ENCODE results near the gene ADAMTS3.
"Not testable (repeated sequence)": the region's sequence is repeated elsewhere in the genome, so short reads cannot be mapped to it uniquely, and the experiment has no call there.

Gene ADAMTS3

DNA sequence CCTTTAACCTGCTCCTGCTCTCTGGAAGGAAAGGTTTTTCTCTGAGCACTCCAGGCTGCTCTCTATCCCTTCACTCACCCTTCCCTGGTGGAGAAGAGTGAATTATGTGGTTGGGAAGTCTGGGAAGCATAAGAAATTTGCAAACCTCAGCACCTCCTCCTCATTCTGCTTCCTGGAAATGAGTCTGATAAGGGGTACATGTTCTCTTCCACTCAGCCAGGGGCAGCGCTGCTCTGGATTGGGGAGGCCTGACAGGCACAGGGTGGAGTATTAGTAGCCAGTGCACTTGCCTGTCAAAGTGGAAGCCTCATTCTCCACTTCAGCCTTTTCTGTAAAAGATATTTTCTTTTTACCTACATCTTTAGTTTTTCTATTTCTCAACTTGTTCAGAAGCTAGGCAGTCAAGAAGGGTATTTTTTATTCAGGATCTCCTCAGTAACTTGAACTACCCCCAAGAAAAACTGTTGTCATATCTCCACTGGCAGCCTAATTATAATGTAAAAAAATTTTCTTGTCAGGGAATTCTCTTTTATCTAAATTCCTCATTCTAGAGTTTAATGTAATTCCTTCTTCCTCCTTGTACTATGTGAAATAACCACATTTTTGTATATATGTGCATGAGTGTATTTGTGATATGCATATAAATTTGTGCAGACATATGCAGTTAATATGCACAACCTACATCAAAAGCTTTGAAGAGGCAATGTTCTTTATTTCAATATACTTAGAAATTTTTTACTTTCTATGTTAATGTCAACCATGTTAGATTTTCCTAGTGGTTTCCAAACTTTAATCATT, 15.3 kb downstream of the ADAMTS3 start:
- TF ChIP-seq, protein P1, sequence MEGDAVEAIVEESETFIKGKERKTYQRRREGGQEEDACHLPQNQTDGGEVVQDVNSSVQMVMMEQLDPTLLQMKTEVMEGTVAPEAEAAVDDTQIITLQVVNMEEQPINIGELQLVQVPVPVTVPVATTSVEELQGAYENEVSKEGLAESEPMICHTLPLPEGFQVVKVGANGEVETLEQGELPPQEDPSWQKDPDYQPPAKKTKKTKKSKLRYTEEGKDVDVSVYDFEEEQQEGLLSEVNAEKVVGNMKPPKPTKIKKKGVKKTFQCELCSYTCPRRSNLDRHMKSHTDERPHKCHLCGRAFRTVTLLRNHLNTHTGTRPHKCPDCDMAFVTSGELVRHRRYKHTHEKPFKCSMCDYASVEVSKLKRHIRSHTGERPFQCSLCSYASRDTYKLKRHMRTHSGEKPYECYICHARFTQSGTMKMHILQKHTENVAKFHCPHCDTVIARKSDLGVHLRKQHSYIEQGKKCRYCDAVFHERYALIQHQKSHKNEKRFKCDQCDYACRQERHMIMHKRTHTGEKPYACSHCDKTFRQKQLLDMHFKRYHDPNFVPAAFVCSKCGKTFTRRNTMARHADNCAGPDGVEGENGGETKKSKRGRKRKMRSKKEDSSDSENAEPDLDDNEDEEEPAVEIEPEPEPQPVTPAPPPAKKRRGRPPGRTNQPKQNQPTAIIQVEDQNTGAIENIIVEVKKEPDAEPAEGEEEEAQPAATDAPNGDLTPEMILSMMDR (IDR thresholded peaks at IDR 0.05; ENCODE audit: low read depth, low read length, missing control alignments) = no peak
- no peak for DNase-seq (ENCODE audit: extremely low read depth, low read depth)
- H3K4me3 ChIP-seq (replicated peaks; ENCODE audit: low read depth, low read length) = no peak overlapping the region

DNA sequence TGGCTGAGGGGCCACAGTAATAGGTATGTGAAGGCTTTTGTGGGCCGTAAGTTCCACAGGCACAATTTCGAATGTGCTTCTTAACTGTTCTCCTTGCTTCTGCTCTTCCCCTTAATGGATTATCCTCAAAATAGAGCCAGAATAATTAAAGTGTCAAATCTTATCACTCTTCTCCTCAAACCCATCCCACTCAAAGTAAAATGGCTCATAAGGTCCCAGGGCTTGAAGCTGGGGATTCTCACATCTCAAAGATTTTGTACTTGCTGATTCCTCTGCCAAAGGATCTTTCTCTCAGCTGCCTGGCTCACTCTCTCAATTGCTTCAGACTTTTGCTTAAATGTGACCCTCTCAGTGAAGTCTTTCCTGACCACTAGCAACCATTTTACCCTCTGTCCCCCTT, 16.6 kb downstream of the ADAMTS3 start:
- DNase-seq (ENCODE audit: extremely low read depth, low read depth) = no peak
- H3K4me3 ChIP-seq (replicated peaks; ENCODE audit: low read depth, low read length) = no peak overlapping the region
- TF ChIP-seq, protein P1 (IDR thresholded peaks at IDR 0.05; ENCODE audit: low read depth, low read length, missing control alignments) = no peak

DNA sequence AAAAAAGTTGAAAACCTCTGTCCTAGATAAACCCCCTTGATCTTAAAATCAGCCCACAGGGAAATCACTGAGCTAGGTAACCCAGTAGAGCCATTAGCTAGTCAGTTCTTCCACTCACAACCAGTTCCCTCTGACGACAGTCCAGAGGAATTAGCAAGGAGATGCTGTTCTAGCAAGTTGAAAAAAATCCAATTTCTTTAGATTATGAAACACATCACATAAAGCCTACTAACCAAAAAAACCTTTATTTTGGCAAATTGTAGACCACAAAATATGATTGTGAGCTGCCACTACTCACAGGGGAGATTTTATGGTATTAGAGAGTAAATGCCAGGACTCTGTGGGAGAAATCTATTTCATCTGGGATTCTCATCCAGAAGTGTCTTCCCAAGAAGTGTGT, 22.6 kb downstream of the ADAMTS3 start:
- no peak overlapping the region for H3K4me3 ChIP-seq (replicated peaks; ENCODE audit: low read depth, low read length)
- TF ChIP-seq, protein P1 (IDR thresholded peaks at IDR 0.05; ENCODE audit: low read depth, low read length, missing control alignments) = no peak
- DNase-seq (ENCODE audit: extremely low read depth, low read depth) = no peak

DNA sequence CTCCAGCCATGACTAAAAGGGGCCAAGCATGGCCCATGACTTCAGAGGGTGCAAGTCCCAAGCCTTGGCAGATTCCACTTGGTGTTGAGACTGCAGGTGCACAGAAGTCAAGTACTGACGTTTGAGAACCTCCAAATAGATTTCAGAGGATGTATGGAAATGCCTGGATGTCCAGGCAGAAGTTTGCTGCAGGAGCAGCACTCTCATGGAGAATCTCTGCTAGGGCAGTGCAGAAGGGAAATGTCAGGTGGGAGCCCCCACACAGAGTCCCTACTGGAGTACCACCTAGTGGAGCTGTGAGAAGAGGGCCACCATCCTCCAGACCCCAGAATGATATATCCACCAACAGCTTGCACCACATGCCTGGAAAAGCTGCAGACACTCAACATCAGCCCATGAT, 28.3 kb downstream of the ADAMTS3 start:
- not testable (repeated sequence) for H3K4me3 ChIP-seq (replicated peaks; ENCODE audit: low read depth, low read length); DNase-seq (ENCODE audit: extremely low read depth, low read depth)

DNA sequence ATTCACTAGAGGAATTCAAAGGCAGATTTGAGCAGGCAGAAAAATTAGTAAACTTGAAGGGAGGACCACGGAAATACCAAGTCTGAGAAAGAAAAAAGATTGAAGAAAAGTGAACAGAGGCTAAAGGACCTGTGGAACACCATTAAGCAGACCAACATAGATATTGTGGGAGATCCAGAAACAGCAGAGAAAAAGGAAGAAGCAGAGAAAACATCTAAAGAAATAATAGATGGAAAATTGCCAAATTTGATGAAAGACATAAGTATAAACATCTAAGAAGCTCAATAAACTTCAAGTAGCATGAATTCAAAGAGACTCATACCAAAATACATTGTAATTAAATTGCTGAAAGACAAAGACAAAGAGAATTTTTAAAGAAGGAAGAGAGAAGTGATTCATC, 31.0 kb downstream of the ADAMTS3 start:
- no peak for DNase-seq (ENCODE audit: extremely low read depth, low read depth)
- TF ChIP-seq, protein P1 (IDR thresholded peaks at IDR 0.05; ENCODE audit: low read depth, low read length, missing control alignments) = no peak
- no peak overlapping the region for H3K4me3 ChIP-seq (replicated peaks; ENCODE audit: low read depth, low read length)

DNA sequence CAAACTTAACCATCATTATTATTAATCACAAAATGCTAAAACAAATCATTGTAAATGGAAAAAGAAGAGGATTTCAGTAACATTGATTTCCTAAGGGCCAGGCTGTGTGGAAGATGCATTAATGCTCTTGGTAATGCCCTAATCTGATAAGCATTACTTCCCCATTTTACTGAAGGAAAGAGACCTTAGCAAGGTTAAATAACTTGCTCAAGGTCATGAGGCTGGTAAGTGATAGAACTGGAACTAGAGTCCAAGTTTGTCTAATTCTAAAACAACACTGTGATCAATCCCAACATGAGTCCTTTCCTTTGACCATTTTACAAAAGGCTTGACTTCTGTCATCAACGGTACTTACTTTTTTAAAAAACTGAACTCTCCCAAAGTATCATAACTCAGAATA, 32.6 kb downstream of the ADAMTS3 start:
- H3K4me3 ChIP-seq (replicated peaks; ENCODE audit: low read depth, low read length) = no peak overlapping the region
- TF ChIP-seq, protein P1 (IDR thresholded peaks at IDR 0.05; ENCODE audit: low read depth, low read length, missing control alignments) = no peak
- no peak for DNase-seq (ENCODE audit: extremely low read depth, low read depth)

DNA sequence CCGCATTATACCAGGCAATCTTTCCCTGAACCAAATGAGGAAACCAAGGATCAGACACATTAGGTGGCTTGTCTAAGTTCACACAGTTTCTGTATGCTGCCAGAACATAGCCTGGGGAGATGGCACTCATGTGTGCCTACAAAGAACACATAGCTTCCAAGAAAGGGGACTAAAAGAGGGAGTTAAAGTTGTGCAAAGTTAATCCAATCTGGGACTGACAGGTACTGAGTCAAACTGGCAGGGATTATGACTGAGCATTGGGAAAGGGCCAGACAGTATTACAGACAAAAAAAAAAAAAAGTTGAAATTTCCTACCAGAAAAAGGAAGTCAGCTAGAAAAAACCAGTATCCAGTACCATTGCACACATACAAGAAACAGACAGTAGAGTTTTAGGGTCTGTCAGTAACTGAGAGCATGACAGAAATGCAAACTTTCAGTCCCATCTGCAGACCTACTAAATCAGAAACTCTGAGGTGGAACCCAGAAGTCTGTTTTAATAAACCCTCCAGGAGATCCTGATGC, 37.2 kb downstream of the ADAMTS3 start:
- H3K4me3 ChIP-seq (replicated peaks; ENCODE audit: low read depth, low read length) = no peak overlapping the region
- TF ChIP-seq, protein P1 (IDR thresholded peaks at IDR 0.05; ENCODE audit: low read depth, low read length, missing control alignments) = no peak
- no peak for DNase-seq (ENCODE audit: extremely low read depth, low read depth)

Data from HFF-Myc (cell line).